Psoas muscle (tissue), 8 donors: ENCODE data around the gene MNAT1. TPM values are rescaled to one million over a fixed set of nuclear protein-coding genes. Genes with fewer than 3 reads are reported as not detected.

Experiments
- ATAC-seq, 4 donors: fragments of 200-7000 bp; cut with Tn5 transposase; one replicate each; pipeline ENCODE4 v1.9.1; 2020; ENCODE audit warnings: moderate library complexity in 3 of 4, mild to moderate bottlenecking in 2 of 4
- DNase-seq, 2 donors: peaks; one replicate each; pipeline ENCODE4 v3.0.0-alpha.2; 2020
- H3K27ac ChIP-seq: fragments of 200-600 bp; one replicate; pipeline ENCODE4 v1.8.0; 2022
- H3K27me3 ChIP-seq, 3 donors: fragments of 200-600 bp in 1 of 3; one replicate each; pipeline versions ENCODE4 v1.6.1 to v1.8.0; 2013 to 2022; ENCODE audit warnings: low read length in 2 of 3, mild to moderate bottlenecking in 2 of 3, moderate library complexity in 1 of 3; ENCODE audit not compliant: insufficient read depth in 3 of 3
- H3K36me3 ChIP-seq, 2 donors: fragments of 200-600 bp in 1 of 2; one replicate each; pipeline versions ENCODE4 v1.6.1 to v1.8.0; 2013 to 2022; ENCODE audit warnings: low read depth in 1 of 2, mild to moderate bottlenecking in 1 of 2, moderate library complexity in 1 of 2; ENCODE audit not compliant: insufficient read depth in 1 of 2
- H3K4me1 ChIP-seq: fragments of 200-600 bp; one replicate; pipeline ENCODE4 v1.8.0; 2022
- H3K4me3 ChIP-seq: fragments of 200-600 bp; one replicate; pipeline ENCODE4 v1.8.0; 2022; ENCODE audit warnings: mild to moderate bottlenecking
- H3K9me3 ChIP-seq: fragments of 200-600 bp; one replicate; pipeline ENCODE4 v1.8.0; 2022
- CTCF ChIP-seq: fragments of 200-600 bp; IDR thresholded peaks from one replicate; pipeline ENCODE4 v1.8.0; 2022; ENCODE audit warnings: antibody characterized with exemption
- WGBS, 3 donors: extraction: QIAGEN DNeasy Blood & Tissue Kit; methylation state at CpG; one replicate each; pipeline versions ENCODE4 v1.1.6 to v1.1.7; 2013; 5-methylcytosine and 5-hydroxymethylcytosine counted together
- intact Hi-C, 2 donors: fragments of 100-400 bp; cut with DNase I; formaldehyde crosslinking; loops; one replicate each; pipeline versions ENCODE4 v1.11.0 to v1.14.2; 2022
- polyA plus RNA-seq, 3 donors: library from polyadenylated mRNA; stranded (reverse); fragments of 200-250 nt; gene quantifications; one replicate each; pipeline ENCODE4 v1.2.3, GENCODE V29; 2013
- total RNA-seq, 4 donors: library from RNA; stranded (reverse); fragmentation: NEBNext Ultra II Directional in 2 of 4; extraction: Animal tissue kit (Norgen Biotek cat#: 25700) in 2 of 4; gene quantifications; one replicate each; pipeline versions ENCODE4 v1.2.1 to v1.2.4, GENCODE V29; 2021 to 2023
- donor health status: healthy with polysubstance abuse.
- donor health status: DM: no; HTN: no; CAD: no; lungs with moderate emphysema.
- donor health status: Bipolar disorder and iron deficiency.
- donor health status: healthy.
- donor health status: DM: yes; HTN: yes; CAD: no.
- donor health status: DM: no; HTN: no; CAD: no.
- donor health status: DM: no; HTN: no; CAD: no.
- donor health status: DM: yes; HTN: yes; CAD: no.

MNAT1 gene
- total and polyA plus RNA-seq, 7 donors, result 24.0 to 74.3 (median 59.3) TPM

GRCh38 chr14:60998617-60999016 lies 264.1 kb downstream of the MNAT1 start:
- 93 to 97% (median 96%) methylated on average over 9 of the region's 9 CpGs for WGBS, 3 donors
- TF ChIP-seq CTCF, result no peak
- DNase-seq (no peak), ATAC-seq (no peak)
- Histone ChIP-seq H3K36me3 (peaks cover 0 to 11% of the 10 kb centered on the region in 2 donors), H3K4me1 (no peaks in the 10 kb centered on the region), H3K4me3 (no peak overlapping the region), H3K27me3 (no peaks in the 10 kb centered on the region), H3K27ac (no peak overlapping the region), H3K9me3 (no peaks in the 10 kb centered on the region)
- intact Hi-C loops, result no loop called here

GRCh38 chr14:60999536-60999935 lies 265.0 kb downstream of the MNAT1 start:
- ATAC-seq (no peak), DNase-seq (no peak)
- intact Hi-C loops, result no loop called here
- peaks cover 0 to 2% of the 10 kb centered on the region in 2 donors for H3K36me3 ChIP-seq
- H3K9me3 ChIP-seq, result no peaks in the 10 kb centered on the region
- no peak for TF ChIP-seq CTCF
- H3K4me3 ChIP-seq, result no peak overlapping the region
- no peaks in the 10 kb centered on the region for H3K4me1 ChIP-seq
- no peaks in the 10 kb centered on the region for H3K27me3 ChIP-seq
- no peak overlapping the region for H3K27ac ChIP-seq
- 95 to 96% (median 95%) methylated on average over 2 of the region's 2 CpGs for WGBS, 3 donors

GRCh38 chr14:61003571-61003970 lies 269.0 kb downstream of the MNAT1 start:
- no peaks in the 10 kb centered on the region for H3K27me3 ChIP-seq
- TF ChIP-seq CTCF, result no peak
- no peak overlapping the region for H3K27ac ChIP-seq
- ATAC-seq (no peak), DNase-seq (no peak)
- no peaks in the 10 kb centered on the region for H3K9me3 ChIP-seq
- H3K36me3 ChIP-seq, result no peaks in the 10 kb centered on the region
- no peaks in the 10 kb centered on the region for H3K4me1 ChIP-seq
- 92 to 94% (median 93%) methylated on average over 1 of the region's 1 CpG for WGBS, 3 donors
- no peak overlapping the region for H3K4me3 ChIP-seq
- intact Hi-C loops, result no loop called here

- intact Hi-C loops, result no loop called here
- peak in 2 of 4 donors; percentile 31 to 72 for ATAC-seq
- no peak for DNase-seq
- Histone ChIP-seq H3K27me3 (no peaks in the 10 kb centered on the region), H3K36me3 (no peaks in the 10 kb centered on the region), H3K4me3 (peak overlapping the region; percentile 22), H3K4me1 (peaks cover 19% of the 10 kb centered on the region), H3K9me3 (no peaks in the 10 kb centered on the region), H3K27ac (peak overlapping the region; percentile 54)
- 21 to 28% (median 27%) methylated on average over 1 of the region's 1 CpG for WGBS, 3 donors
- TF ChIP-seq CTCF, result no peak
Measured at GRCh38 chr14:61019537-61019936, 285.0 kb downstream of the MNAT1 start.

Other genes starting within 250 kb of the MNAT1 start
- 1 to 10 TPM; 1.9 to 4.4 (median 3.1) TPM for gene C14orf39, start 248.7 kb upstream of the MNAT1 start, total RNA-seq
- gene C14orf39, start 248.7 kb upstream of the MNAT1 start, polyA plus RNA-seq, result under 1 TPM; 0.12 to 0.53 (median 0.34) TPM
- gene SIX6, start 225.6 kb upstream of the MNAT1 start, total RNA-seq, result under 1 TPM; 0.12 to 0.38 (median 0.25) TPM
- under 1 TPM in 2 of 3 donors, not detected in 1; 0.03 to 0.13 TPM for gene SIX6, start 225.6 kb upstream of the MNAT1 start, polyA plus RNA-seq
- 10 to 100 TPM; 38.5 to 58.0 (median 43.4) TPM for gene SIX1, start 85.3 kb upstream of the MNAT1 start, total RNA-seq
- 10 to 100 TPM in 2 of 3 donors, 1 to 10 TPM in 1; 8.3 to 86.6 (median 37.7) TPM for gene SIX1, start 85.3 kb upstream of the MNAT1 start, polyA plus RNA-seq
- 10 to 100 TPM; 24.8 to 44.8 (median 33.2) TPM for gene SIX4, start 10.4 kb upstream of the MNAT1 start, total RNA-seq
- 10 to 100 TPM in 2 of 3 donors, under 1 TPM in 1; 0.85 to 26.1 (median 13.9) TPM for gene SIX4, start 10.4 kb upstream of the MNAT1 start, polyA plus RNA-seq
- 10 to 100 TPM in 3 of 4 donors, 1 to 10 TPM in 1; 9.7 to 26.0 (median 12.8) TPM for gene TRMT5, start 246.3 kb downstream of the MNAT1 start, total RNA-seq
- 10 to 100 TPM in 1 of 3 donors, 1 to 10 TPM in 2; 5.7 to 12.9 (median 8.8) TPM for gene TRMT5, start 246.3 kb downstream of the MNAT1 start, polyA plus RNA-seq
- gene SLC38A6, start 246.5 kb downstream of the MNAT1 start, total RNA-seq, result 10 to 100 TPM in 1 of 4 donors, 1 to 10 TPM in 3; 4.9 to 11.9 (median 6.6) TPM
- gene SLC38A6, start 246.5 kb downstream of the MNAT1 start, polyA plus RNA-seq, result 1 to 10 TPM; 1.5 to 2.8 (median 2.5) TPM